GM21423 (cell line): ENCODE data around the gene DNAJC1.

Experiments
- ATAC-seq: cut with Tn5 transposase; IDR thresholded peaks from one replicate; pipeline ENCODE4 v1.9.1; 2021; ENCODE audit warnings: mild to moderate bottlenecking, moderate library complexity; ENCODE audit not compliant: unreplicated experiment

Gene DNAJC1

GRCh38 chr10:21964983-21965665, 38.4 kb downstream of the DNAJC1 start:
- ATAC-seq: no peak

- no peak for ATAC-seq
Observed at GRCh38 chr10:21962358-21962757, 41.2 kb downstream of the DNAJC1 start.

GRCh38 chr10:21961847-21962246, 41.7 kb downstream of the DNAJC1 start:
- ATAC-seq: no peak

GRCh38 chr10:21959998-21960397, 43.5 kb downstream of the DNAJC1 start:
- no peak for ATAC-seq

- ATAC-seq: no peak
Observed at GRCh38 chr10:21954690-21955089, 48.8 kb downstream of the DNAJC1 start.

- no peak for ATAC-seq
Observed at GRCh38 chr10:21954132-21954531, 49.4 kb downstream of the DNAJC1 start.

- ATAC-seq: peak; percentile 49
Observed at GRCh38 chr10:21953585-21954057, 49.9 kb downstream of the DNAJC1 start.

GRCh38 chr10:21950566-21950965, 53.0 kb downstream of the DNAJC1 start:
- no peak for ATAC-seq

- no peak for ATAC-seq
Observed at GRCh38 chr10:21946946-21947345, 56.6 kb downstream of the DNAJC1 start.

GRCh38 chr10:21944727-21945386, 58.7 kb downstream of the DNAJC1 start:
- no peak for ATAC-seq

- no peak for ATAC-seq
Observed at GRCh38 chr10:21943633-21944265, 59.8 kb downstream of the DNAJC1 start.

GRCh38 chr10:21935439-21936023, 68.0 kb downstream of the DNAJC1 start:
- ATAC-seq: no peak

- no peak for ATAC-seq
Observed at GRCh38 chr10:21934307-21934706, 69.2 kb downstream of the DNAJC1 start.

GRCh38 chr10:21929070-21929469, 74.5 kb downstream of the DNAJC1 start:
- no peak for ATAC-seq

GRCh38 chr10:21927631-21928353, 75.7 kb downstream of the DNAJC1 start:
- no peak for ATAC-seq

- no peak for ATAC-seq
Observed at GRCh38 chr10:21926949-21927348, 76.6 kb downstream of the DNAJC1 start.

GRCh38 chr10:21926358-21926925, 77.1 kb downstream of the DNAJC1 start:
- no peak for ATAC-seq

- no peak for ATAC-seq
Observed at GRCh38 chr10:21925851-21926250, 77.7 kb downstream of the DNAJC1 start.

- ATAC-seq: no peak
Observed at GRCh38 chr10:21924511-21924910, 79.0 kb downstream of the DNAJC1 start.

GRCh38 chr10:21920633-21921032, 82.9 kb downstream of the DNAJC1 start:
- no peak for ATAC-seq

GRCh38 chr10:21919906-21920305, 83.6 kb downstream of the DNAJC1 start:
- ATAC-seq: no peak
